Caco-2 (cell line): ENCODE data around the gene DNAJA2. TPM values are rescaled to one million over a fixed set of nuclear protein-coding genes. Genes with fewer than 3 reads are reported as not detected.

Experiments
- BruUV-seq: library from RNA; stranded (reverse); fragments of 400-500 nt; replicated peaks from 2 replicates; lab custom pipeline; 2021; lab: Mats Ljungman, UMichigan
- CTCF ChIA-PET: fragments of 300-600 bp; sonication (Branson Sonifier 250); formaldehyde crosslinking; loops from one replicate; lab custom pipeline; 2022; ENCODE audit warnings: antibody characterized with exemption; lab: Charles Lee
- POLR2A ChIA-PET: fragments of 300-600 bp; sonication (Branson Sonifier 250); formaldehyde crosslinking; loops from one replicate; lab custom pipeline; 2022; ENCODE audit warnings: antibody characterized with exemption; lab: Charles Lee
- DNase-seq, 2 experiments: peaks; one replicate each; pipeline versions ENCODE4 v3.0.0 to v3.0.0-alpha.2; 2020 to 2022
- H3K27me3 ChIP-seq: replicated peaks from 2 replicates; pipeline ENCODE4 v1.6.0; 2011; ENCODE audit warnings: low read length; ENCODE audit not compliant: control insufficient read depth, insufficient read depth
- H3K36me3 ChIP-seq: 2 replicates; pipeline ENCODE4 v1.5.1; 2011; ENCODE audit warnings: low read length; ENCODE audit not compliant: control insufficient read depth, insufficient read depth
- H3K4me1 ChIP-seq: fragments of 250-450 bp; sonication (Bioruptor Pico); 2 replicates; pipeline ENCODE4 v1.5.1; 2020; ENCODE audit warnings: mild to moderate bottlenecking
- H3K4me3 ChIP-seq: 2 replicates; pipeline ENCODE4 v1.5.1; 2011; ENCODE audit warnings: low read depth, mild to moderate bottlenecking, control low read depth, low read length
- H3K9me3 ChIP-seq: fragments of 250-450 bp; sonication (Bioruptor Pico); 2 replicates; pipeline ENCODE4 v1.5.1; 2020; ENCODE audit warnings: mild to moderate bottlenecking, moderate library complexity
- H3K27ac Mint-ChIP-seq: one replicate; pipeline ENCODE4 v1.8.0; 2022; ENCODE audit warnings: mixed read lengths; ENCODE audit not compliant: unreplicated experiment
- H3K27me3 Mint-ChIP-seq: one replicate; pipeline ENCODE4 v1.8.0; 2022; ENCODE audit warnings: mixed read lengths; ENCODE audit not compliant: insufficient read depth, unreplicated experiment
- H3K36me3 Mint-ChIP-seq: one replicate; pipeline ENCODE4 v1.8.0; 2022; ENCODE audit warnings: mild to moderate bottlenecking, mixed read lengths; ENCODE audit not compliant: insufficient read depth, unreplicated experiment
- H3K4me1 Mint-ChIP-seq: one replicate; pipeline ENCODE4 v1.8.0; 2022; ENCODE audit warnings: low read depth, mixed read lengths; ENCODE audit not compliant: unreplicated experiment
- H3K4me3 Mint-ChIP-seq: one replicate; pipeline ENCODE4 v1.8.0; 2022; ENCODE audit warnings: mild to moderate bottlenecking, moderate library complexity, mixed read lengths; ENCODE audit not compliant: unreplicated experiment
- H3K9me3 Mint-ChIP-seq: one replicate; pipeline ENCODE4 v1.8.0; 2022; ENCODE audit warnings: mixed read lengths; ENCODE audit not compliant: unreplicated experiment
- intact Hi-C: fragments of 100-400 bp; cut with micrococcal nuclease; formaldehyde crosslinking; loops from one replicate; pipeline ENCODE4 v1.10.0; 2022; ENCODE audit not compliant: unreplicated experiment
- total RNA-seq: library from RNA; stranded (reverse); gene quantifications from 2 replicates; pipeline ENCODE4 v1.2.3, GENCODE V29; 2022
- TF ChIP-seq, protein P1 (sequence below), 2 experiments: fragments of 200-600 bp in 1 of 2; IDR thresholded peaks; 1 replicate in 1 of 2; 2 replicates in 1 of 2; pipeline versions ENCODE4 v1.5.1 to v1.8.0; 2011 to 2022; ENCODE audit warnings: antibody characterized with exemption in 1 of 2, control low read depth in 1 of 2, inconsistent platforms in 1 of 2, low read depth in 1 of 2, low read length in 1 of 2, mild to moderate bottlenecking in 1 of 2, moderate library complexity in 1 of 2; ENCODE audit not compliant: insufficient read depth in 1 of 2, severe bottlenecking in 1 of 2, unreplicated experiment in 1 of 2

The DNAJA2 gene
- total RNA-seq, 1 experiment from 2014 or later, result 56.2 TPM

DNA sequence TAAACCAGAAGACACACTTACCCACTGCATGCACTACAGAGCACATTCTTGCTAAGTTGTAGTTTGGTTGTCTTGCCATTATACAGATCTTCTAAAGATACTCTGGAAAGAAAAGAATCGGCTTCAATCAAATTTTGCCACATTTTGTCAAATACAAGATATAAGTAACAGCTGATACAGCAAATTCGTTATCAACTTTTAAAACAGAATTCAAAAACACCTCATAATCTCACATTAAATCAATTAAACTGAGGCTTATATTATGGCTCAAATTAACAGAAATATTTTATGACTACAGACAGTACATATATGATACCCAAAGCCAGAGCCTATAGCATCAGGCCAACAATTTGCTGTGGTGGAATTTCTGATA, 5.4 kb downstream of the DNAJA2 start:
- BruUV-seq, result no TSS peak
- no peaks in the 10 kb centered on the region; the same call in 1 of the 2 replicates for H3K36me3 ChIP-seq
- H3K4me1 Mint-ChIP-seq, result no peaks in the 10 kb centered on the region
- no peak overlapping the region for H3K27ac Mint-ChIP-seq
- H3K36me3 Mint-ChIP-seq, result peaks cover 81% of the 10 kb centered on the region
- H3K4me3 ChIP-seq, result no peak overlapping the region
- intact Hi-C loops, result no loop called here
- H3K4me1 ChIP-seq, result peaks cover 5% of the 10 kb centered on the region
- no peaks in the 10 kb centered on the region for H3K27me3 ChIP-seq
- no peaks in the 10 kb centered on the region for H3K9me3 ChIP-seq
- TF ChIP-seq, protein P1, sequence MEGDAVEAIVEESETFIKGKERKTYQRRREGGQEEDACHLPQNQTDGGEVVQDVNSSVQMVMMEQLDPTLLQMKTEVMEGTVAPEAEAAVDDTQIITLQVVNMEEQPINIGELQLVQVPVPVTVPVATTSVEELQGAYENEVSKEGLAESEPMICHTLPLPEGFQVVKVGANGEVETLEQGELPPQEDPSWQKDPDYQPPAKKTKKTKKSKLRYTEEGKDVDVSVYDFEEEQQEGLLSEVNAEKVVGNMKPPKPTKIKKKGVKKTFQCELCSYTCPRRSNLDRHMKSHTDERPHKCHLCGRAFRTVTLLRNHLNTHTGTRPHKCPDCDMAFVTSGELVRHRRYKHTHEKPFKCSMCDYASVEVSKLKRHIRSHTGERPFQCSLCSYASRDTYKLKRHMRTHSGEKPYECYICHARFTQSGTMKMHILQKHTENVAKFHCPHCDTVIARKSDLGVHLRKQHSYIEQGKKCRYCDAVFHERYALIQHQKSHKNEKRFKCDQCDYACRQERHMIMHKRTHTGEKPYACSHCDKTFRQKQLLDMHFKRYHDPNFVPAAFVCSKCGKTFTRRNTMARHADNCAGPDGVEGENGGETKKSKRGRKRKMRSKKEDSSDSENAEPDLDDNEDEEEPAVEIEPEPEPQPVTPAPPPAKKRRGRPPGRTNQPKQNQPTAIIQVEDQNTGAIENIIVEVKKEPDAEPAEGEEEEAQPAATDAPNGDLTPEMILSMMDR (IDR thresholded peaks at IDR 0.05; ENCODE audit: insufficient read depth in 1 of 2, low read depth in 1 of 2, low read length in 1 of 2, severe bottlenecking in 1 of 2, unreplicated experiment in 1 of 2), result no peak
- no peak overlapping the region for H3K4me3 Mint-ChIP-seq
- ChIA-PET CTCF (no interaction called here), POLR2A (no interaction called here)
- H3K27me3 Mint-ChIP-seq, result no peaks in the 10 kb centered on the region
- no peaks in the 10 kb centered on the region for H3K9me3 Mint-ChIP-seq
- no peak for DNase-seq

DNA sequence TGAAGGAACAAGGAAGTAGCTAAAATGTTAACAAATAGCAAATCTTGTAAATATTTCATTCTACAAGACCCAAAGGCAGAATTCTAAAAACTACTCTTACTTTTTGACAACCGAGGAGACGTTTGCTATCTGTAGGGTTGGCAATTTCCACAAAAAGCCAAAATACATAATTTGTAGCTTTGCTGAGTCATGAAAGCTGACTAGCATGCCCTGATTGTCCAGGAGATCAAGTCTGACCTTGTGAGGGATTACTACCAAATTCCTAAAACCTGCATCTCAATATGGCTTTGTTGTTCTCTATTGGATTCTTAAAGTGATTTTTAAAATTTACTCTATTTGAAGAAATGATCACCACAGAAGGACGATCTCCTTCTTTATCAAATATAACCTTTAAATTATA, 10.8 kb downstream of the DNAJA2 start:
- H3K36me3 ChIP-seq, result no peaks in the 10 kb centered on the region; the same call in 1 of the 2 replicates
- DNase-seq, result no peak
- H3K4me3 ChIP-seq, result no peak overlapping the region
- no peaks in the 10 kb centered on the region for H3K27me3 ChIP-seq
- ChIA-PET POLR2A (interaction anchor here (0.6 kb wide), 1 partner anchor 11 kb away, joined by 3 read pairs; no protein-coding TSS in a partner anchor), CTCF (no interaction called here)
- intact Hi-C loops, result no loop called here
- H3K4me1 ChIP-seq, result peaks cover 6% of the 10 kb centered on the region
- Mint-ChIP-seq H3K4me1 (peaks cover 4% of the 10 kb centered on the region), H3K9me3 (no peaks in the 10 kb centered on the region), H3K27me3 (no peaks in the 10 kb centered on the region), H3K4me3 (no peak overlapping the region), H3K36me3 (peaks cover 81% of the 10 kb centered on the region), H3K27ac (no peak overlapping the region)
- no TSS peak for BruUV-seq
- TF ChIP-seq, protein P1 (IDR thresholded peaks at IDR 0.05; ENCODE audit: insufficient read depth in 1 of 2, low read depth in 1 of 2, low read length in 1 of 2, severe bottlenecking in 1 of 2, unreplicated experiment in 1 of 2), result no peak
- H3K9me3 ChIP-seq, result no peaks in the 10 kb centered on the region

DNA sequence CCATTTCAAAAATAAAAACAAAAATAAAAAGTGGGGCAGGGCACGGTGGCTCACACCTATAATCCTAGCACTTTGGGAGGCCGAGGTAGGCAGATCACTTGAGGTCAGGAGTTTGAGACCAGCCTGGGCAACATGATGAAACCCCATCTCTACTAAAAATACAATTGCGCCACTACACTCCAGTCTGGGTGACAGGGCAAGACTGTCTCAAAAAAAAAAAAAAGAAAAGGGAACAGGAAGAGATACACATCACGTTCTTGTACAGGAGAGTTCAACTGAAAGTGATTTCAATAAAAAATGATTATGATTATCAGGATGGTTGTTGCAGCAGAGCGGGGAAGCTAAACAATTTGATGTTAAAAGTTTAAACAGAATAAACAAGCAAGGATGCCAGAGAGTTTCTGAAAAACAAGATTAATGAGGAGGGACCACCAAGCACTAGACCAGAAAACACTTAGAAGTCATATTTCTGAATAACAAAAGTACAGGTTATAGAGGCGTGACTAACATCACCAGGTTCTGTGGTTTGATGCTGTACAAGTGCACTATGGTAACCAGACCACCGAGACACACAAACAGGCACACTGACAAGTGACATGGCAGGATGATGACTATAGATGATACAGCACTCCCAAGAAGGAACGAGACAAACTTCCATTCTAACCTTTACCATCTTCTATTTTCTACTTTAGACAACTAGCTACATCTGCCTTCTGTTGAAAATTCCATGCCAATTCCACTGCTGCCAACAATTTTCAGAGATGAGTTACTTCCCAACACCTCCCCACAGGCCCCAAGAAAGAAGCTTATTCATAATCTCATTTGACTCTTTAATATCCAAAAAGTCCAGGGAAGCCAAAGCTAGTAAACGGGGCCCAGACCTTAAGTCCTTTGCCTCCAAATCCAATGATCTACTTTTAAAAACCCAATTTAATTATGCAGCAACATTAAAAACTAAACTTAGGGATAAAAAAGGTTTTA, 11.8 kb downstream of the DNAJA2 start:
- Mint-ChIP-seq H3K4me3 (no peak overlapping the region), H3K9me3 (no peaks in the 10 kb centered on the region), H3K36me3 (peaks cover 81% of the 10 kb centered on the region), H3K27ac (no peak overlapping the region), H3K27me3 (no peaks in the 10 kb centered on the region), H3K4me1 (peaks cover 7% of the 10 kb centered on the region)
- no peaks in the 10 kb centered on the region for H3K9me3 ChIP-seq
- POLR2A ChIA-PET, result no interaction called here
- DNase-seq, result no peak
- H3K36me3 ChIP-seq, result peaks cover 2% of the 10 kb centered on the region
- H3K27me3 ChIP-seq, result no peaks in the 10 kb centered on the region
- no peak overlapping the region for H3K4me3 ChIP-seq
- H3K4me1 ChIP-seq, result peaks cover 7% of the 10 kb centered on the region
- BruUV-seq, result no TSS peak
- CTCF ChIA-PET, result no interaction called here
- TF ChIP-seq, protein P1 (IDR thresholded peaks at IDR 0.05; ENCODE audit: insufficient read depth in 1 of 2, low read depth in 1 of 2, low read length in 1 of 2, severe bottlenecking in 1 of 2, unreplicated experiment in 1 of 2), result no peak
- intact Hi-C loops, result no loop called here
